HuH-7.5 (cell line): ENCODE measurements around the gene FITM1.

Experiments
- DNase-seq: peaks from one replicate; pipeline ENCODE4 v3.0.0; 2011; ENCODE audit warnings: low spot score

The FITM1 gene

GRCh38 chr14:24160850-24161804 is 30.7 kb downstream of the FITM1 start, which contains the start of gene IRF9:
Gene IRF9 (plus strand): TSS chr14:24161265. CDS start chr14:24162145, 880 bp downstream.
- DNase-seq = peak; percentile 97

DNA sequence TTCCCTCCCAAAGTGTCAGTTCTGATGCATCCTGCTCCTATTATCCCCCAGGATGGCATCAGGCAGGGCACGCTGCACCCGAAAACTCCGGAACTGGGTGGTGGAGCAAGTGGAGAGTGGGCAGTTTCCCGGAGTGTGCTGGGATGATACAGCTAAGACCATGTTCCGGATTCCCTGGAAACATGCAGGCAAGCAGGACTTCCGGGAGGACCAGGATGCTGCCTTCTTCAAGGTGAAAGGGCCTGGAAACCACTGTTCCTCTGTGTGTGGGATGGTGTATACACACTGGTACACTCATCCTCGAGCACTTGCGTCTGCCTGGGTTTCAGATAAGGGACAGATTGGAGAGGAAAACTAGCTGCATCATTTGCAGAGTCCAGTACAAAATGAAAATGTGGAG is 31.6 kb downstream of the FITM1 start:
- no peak for DNase-seq

DNA sequence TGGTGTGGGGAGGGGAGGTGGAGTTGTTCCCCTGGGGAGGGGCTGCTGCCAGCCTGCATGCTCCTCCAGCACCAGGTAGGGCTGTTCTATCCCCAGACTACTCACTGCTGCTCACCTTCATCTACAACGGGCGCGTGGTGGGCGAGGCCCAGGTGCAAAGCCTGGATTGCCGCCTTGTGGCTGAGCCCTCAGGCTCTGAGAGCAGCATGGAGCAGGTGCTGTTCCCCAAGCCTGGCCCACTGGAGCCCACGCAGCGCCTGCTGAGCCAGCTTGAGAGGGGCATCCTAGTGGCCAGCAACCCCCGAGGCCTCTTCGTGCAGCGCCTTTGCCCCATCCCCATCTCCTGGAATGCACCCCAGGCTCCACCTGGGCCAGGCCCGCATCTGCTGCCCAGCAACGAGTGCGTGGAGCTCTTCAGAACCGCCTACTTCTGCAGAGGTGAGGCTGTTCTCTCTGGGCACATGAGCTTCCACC is 34.1 kb downstream of the FITM1 start:
- DNase-seq = no peak

GRCh38 chr14:24165785-24166184 is 35.3 kb downstream of the FITM1 start:
- DNase-seq = no peak

- no peak for DNase-seq
These were observed 37.1 kb downstream of the FITM1 start for GRCh38 chr14:24167469-24168114.

- no peak for DNase-seq
These were observed 41.2 kb downstream of the FITM1 start, which contains the start of gene REC8 for GRCh38 chr14:24171422-24172260. Gene REC8 (plus strand): TSS chr14:24172080. CDS start chr14:24172553, 473 bp downstream.

DNA sequence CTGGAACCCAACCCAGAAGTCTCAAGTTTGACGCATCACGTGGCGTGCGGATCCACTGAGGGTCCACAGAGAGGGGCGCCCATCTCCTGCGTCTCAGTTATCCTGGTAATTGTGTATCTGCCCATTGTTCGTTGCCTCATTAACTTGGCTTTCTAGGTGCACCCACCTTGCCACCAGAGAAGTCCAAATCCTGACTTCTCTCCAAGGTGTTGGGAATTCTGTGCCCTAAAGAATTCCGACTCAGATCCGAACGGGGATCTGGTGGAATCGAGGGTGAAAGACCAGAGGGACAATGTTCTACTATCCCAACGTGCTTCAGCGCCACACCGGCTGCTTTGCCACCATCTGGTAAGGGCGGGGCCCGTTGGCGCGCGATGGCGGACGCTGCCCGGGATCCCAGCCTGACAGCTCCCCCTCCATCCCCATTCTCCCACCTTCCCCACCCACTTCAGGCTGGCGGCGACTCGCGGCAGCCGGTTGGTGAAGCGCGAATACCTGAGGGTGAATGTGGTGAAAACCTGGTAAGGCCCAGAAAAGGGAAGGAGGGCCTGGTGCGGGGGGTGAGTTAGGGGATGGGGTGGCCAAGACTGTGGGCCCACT is 41.9 kb downstream of the FITM1 start:
- no peak for DNase-seq

GRCh38 chr14:24172871-24173281 is 42.4 kb downstream of the FITM1 start:
- no peak for DNase-seq

GRCh38 chr14:24176599-24176998 is 46.1 kb downstream of the FITM1 start:
- no peak for DNase-seq

- no peak for DNase-seq
These were observed 46.8 kb downstream of the FITM1 start for GRCh38 chr14:24177041-24177825.

GRCh38 chr14:24177891-24178290 is 47.4 kb downstream of the FITM1 start:
- no peak for DNase-seq

DNA sequence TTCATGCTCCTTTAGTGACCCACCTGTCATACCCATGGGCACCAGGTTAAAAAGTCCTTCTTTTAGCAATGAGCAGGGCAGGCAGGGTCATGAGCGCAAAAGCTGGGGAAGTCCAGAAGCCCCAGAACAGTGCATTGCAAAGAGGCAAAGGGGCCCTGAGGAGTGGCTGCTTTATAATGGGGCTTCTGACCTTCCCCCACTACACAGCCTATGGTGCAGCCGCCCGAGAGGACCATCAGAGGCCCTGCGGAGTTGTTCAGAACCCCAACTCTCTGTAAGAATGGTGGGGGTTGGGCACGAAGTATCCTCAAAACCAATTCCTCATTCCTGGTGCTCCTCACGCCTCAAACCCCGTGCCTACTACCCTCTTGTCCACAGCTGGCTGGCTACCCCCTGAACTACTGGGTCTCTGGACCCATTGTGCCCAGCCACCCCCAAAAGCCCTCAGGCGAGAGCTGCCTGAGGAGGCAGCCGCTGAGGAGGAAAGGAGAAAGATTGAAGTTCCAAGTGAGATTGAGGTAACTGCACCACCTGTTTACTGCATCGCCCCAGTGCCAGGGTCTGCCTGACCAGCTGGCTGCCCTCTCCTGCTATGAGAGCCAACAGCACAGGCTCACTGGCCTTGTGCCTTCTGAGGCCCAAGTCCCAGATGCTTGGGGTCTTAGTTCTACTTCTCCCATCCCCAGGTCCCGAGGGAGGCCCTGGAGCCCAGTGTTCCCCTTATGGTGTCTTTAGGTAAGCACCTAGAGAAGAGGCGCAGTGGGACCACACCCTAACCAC is 48.1 kb downstream of the FITM1 start:
- DNase-seq = no peak

DNA sequence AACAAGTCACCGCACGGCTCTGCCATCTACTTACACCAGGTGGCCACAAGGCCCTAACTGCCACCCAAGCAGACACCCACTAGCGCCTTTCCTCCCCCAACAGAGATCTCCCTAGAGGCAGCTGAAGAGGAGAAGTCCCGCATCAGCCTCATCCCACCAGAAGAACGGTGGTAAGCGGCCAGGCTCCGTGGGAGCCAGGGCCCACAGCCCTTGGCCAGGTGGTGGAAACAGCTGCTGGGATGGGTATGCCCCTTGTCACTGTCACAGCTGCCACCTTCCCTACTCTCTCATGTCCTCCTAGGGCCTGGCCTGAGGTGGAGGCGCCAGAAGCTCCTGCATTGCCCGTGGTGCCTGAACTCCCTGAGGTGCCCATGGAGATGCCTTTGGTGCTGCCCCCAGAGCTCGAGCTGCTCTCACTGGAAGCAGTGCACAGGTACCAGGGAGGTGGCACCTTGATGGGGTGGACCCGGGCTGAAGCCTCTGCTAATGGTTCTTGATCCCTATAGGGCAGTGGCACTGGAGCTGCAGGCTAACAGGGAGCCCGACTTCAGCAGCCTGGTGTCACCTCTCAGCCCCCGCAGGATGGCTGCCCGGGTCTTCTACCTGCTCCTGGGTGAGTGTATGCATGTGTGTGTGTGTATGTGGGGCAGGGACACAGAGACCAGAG is 49.0 kb downstream of the FITM1 start:
- DNase-seq = no peak

GRCh38 chr14:24179961-24180796 is 49.7 kb downstream of the FITM1 start:
- no peak for DNase-seq

DNA sequence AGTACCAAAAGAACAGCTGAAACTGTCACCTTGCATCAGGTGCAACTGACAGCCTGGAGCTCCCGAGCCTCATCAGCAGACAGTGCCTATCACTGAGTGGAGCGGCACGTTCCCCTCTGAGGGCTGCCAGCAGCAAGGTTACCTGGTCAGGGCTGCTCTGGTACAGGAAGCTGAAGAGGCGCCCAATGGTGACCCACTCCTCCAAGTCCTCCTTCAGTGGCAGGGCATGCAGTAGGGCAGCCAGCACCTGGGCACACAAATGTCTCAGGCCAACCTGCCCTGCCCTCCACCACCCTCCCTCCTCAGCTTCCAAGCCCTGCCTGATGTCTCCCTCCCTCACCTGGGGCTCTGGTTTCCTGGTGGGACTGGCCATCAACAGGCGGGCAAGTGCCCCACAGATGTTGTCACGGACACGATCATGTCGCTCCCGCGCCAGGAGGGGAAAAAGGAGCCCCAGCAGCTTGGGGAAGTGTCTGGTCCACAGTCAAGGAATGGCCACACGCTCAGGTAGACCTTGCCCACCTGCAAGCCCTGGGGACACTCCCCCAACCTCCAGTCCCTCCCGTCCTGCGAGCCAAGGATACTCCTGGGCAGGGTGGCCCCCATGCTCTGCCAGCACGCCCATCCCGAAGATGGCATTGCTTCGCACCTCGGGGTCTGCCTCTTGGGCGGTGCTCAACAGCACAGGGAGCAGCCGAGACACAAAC is 51.1 kb downstream of the FITM1 start:
- DNase-seq = no peak
